Stimulated activated CD8-positive, alpha-beta memory T cell treated with anti-CD3 and anti-CD28 coated beads, Interleukin-7, amount 100 ng/mL, for 1 hour (primary cell): ENCODE measurements around the gene ATP1B4.

Experiments used
- DNase-seq, 2 donors: peaks; one replicate each; pipeline ENCODE4 v3.0.0-alpha.2; 2020; ENCODE audit warnings: low read depth in 2 of 2

Gene ATP1B4

GRCh38 chrX:120372667-120373370, 10.9 kb downstream of the ATP1B4 start:
- DNase-seq, result no peak

- DNase-seq, result no peak
Measured at GRCh38 chrX:120377179-120377578, 15.3 kb downstream of the ATP1B4 start.

- DNase-seq, result no peak
Measured at GRCh38 chrX:120377715-120378114, 15.8 kb downstream of the ATP1B4 start.

GRCh38 chrX:120378570-120378969, 16.7 kb downstream of the ATP1B4 start:
- no peak for DNase-seq

- no peak for DNase-seq
Measured at GRCh38 chrX:120379937-120380681, 18.2 kb downstream of the ATP1B4 start.

GRCh38 chrX:120380699-120381098, 18.8 kb downstream of the ATP1B4 start:
- DNase-seq, result no peak

- DNase-seq, result no peak
Measured at GRCh38 chrX:120401301-120401700, 39.4 kb downstream of the ATP1B4 start.

GRCh38 chrX:120402369-120402768, 40.5 kb downstream of the ATP1B4 start:
- DNase-seq, result no peak

- DNase-seq, result no peak
Measured at GRCh38 chrX:120406638-120407037, 44.7 kb downstream of the ATP1B4 start.

- no peak for DNase-seq
Measured at GRCh38 chrX:120408168-120408567, 46.3 kb downstream of the ATP1B4 start.

GRCh38 chrX:120419463-120419862, 57.6 kb downstream of the ATP1B4 start:
- no peak for DNase-seq

GRCh38 chrX:120426599-120426998, 64.7 kb downstream of the ATP1B4 start:
- DNase-seq, result no peak

- no peak for DNase-seq
Measured at GRCh38 chrX:120428309-120428708, 66.4 kb downstream of the ATP1B4 start.

GRCh38 chrX:120429776-120430540, 68.1 kb downstream of the ATP1B4 start:
- no peak for DNase-seq
